HEK293 (cell line): ENCODE data around the gene PIF1.

ENCODE experiments used
- ATF2 ChIP-seq: fragments of 450-650 bp; formaldehyde crosslinking; IDR thresholded peaks from 2 replicates; pipeline ENCODE4 v1.5.1; 2016; ENCODE audit warnings: missing biosample characterization, missing genetic modification characterization, low read depth
- BCL11A ChIP-seq: fragments of 450-650 bp; formaldehyde crosslinking; IDR thresholded peaks from 2 replicates; pipeline ENCODE4 v1.5.1; 2016; ENCODE audit warnings: low read depth, missing biosample characterization, missing genetic modification characterization
- CTCF ChIP-seq: fragments of 450-650 bp; formaldehyde crosslinking; IDR thresholded peaks from 2 replicates; pipeline ENCODE4 v1.5.1; 2016; ENCODE audit warnings: missing biosample characterization, missing genetic modification characterization
- HOXC10 ChIP-seq: sonication (generic); formaldehyde crosslinking; IDR thresholded peaks from 2 replicates; pipeline ENCODE4 v1.8.1; 2023; ENCODE audit warnings: mild to moderate bottlenecking, missing genetic modification reagents
- SP3 ChIP-seq: fragments of 450-650 bp; formaldehyde crosslinking; IDR thresholded peaks from 2 replicates; pipeline ENCODE4 v1.5.1; 2016; ENCODE audit warnings: missing biosample characterization, missing genetic modification characterization
- SP7 ChIP-seq: fragments of 450-650 bp; formaldehyde crosslinking; IDR thresholded peaks from 2 replicates; pipeline ENCODE4 v1.5.1; 2016; ENCODE audit warnings: missing biosample characterization, missing genetic modification characterization
- YY2 ChIP-seq: fragments of 450-650 bp; formaldehyde crosslinking; IDR thresholded peaks from 2 replicates; pipeline ENCODE4 v1.5.1; 2016; ENCODE audit warnings: missing biosample characterization, missing genetic modification characterization
- ZEB2 ChIP-seq: fragments of 450-650 bp; formaldehyde crosslinking; IDR thresholded peaks from 2 replicates; pipeline ENCODE4 v1.5.1; 2016; ENCODE audit warnings: missing biosample characterization, missing genetic modification characterization
- ZNF140 ChIP-seq: fragments of 450-650 bp; formaldehyde crosslinking; IDR thresholded peaks from 2 replicates; pipeline ENCODE4 v1.5.1; 2016; ENCODE audit warnings: missing biosample characterization, missing genetic modification characterization
- ZNF2 ChIP-seq: fragments of 450-650 bp; formaldehyde crosslinking; IDR thresholded peaks from 2 replicates; pipeline ENCODE4 v1.5.1; 2016; ENCODE audit warnings: missing biosample characterization, missing genetic modification characterization
- ZNF416 ChIP-seq: fragments of 450-650 bp; formaldehyde crosslinking; IDR thresholded peaks from 2 replicates; pipeline ENCODE4 v1.5.1; 2016; ENCODE audit warnings: missing biosample characterization, missing genetic modification characterization
- ZNF707 ChIP-seq: fragments of 450-650 bp; formaldehyde crosslinking; IDR thresholded peaks from 2 replicates; pipeline ENCODE4 v1.5.1; 2016; ENCODE audit warnings: missing biosample characterization, missing genetic modification characterization
- TF ChIP-seq, protein P1 (sequence below): fragments of 450-650 bp; IDR thresholded peaks from 2 replicates; pipeline ENCODE4 v1.5.1; 2018; ENCODE audit warnings: missing biosample characterization, mild to moderate bottlenecking, missing genetic modification characterization

GRCh38 chr15:64773606-64774005 lies 51.8 kb downstream of the PIF1 start:
- TF ChIP-seq CTCF: no peak
- no peak for TF ChIP-seq ZEB2 (tag by site-specific recombination)
- TF ChIP-seq ATF2 (tag by site-specific recombination): no peak
- no peak for TF ChIP-seq YY2 (tag by site-specific recombination)
- TF ChIP-seq ZNF707: no peak
- no peak for TF ChIP-seq SP3 (tag by site-specific recombination)
- no peak for TF ChIP-seq SP7 (tag by site-specific recombination)
- TF ChIP-seq ZNF140 (tag by site-specific recombination): no peak
- TF ChIP-seq HOXC10 (CRISPR knock-in tag): no peak
- TF ChIP-seq, protein P1, sequence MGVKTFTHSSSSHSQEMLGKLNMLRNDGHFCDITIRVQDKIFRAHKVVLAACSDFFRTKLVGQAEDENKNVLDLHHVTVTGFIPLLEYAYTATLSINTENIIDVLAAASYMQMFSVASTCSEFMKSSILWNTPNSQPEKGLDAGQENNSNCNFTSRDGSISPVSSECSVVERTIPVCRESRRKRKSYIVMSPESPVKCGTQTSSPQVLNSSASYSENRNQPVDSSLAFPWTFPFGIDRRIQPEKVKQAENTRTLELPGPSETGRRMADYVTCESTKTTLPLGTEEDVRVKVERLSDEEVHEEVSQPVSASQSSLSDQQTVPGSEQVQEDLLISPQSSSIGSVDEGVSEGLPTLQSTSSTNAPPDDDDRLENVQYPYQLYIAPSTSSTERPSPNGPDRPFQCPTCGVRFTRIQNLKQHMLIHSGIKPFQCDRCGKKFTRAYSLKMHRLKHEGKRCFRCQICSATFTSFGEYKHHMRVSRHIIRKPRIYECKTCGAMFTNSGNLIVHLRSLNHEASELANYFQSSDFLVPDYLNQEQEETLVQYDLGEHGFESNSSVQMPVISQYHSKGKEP (tag by site-specific recombination): no peak
- no peak for TF ChIP-seq ZNF2 (tag by site-specific recombination)
- TF ChIP-seq BCL11A (tag by site-specific recombination): no peak
- no peak for TF ChIP-seq ZNF416 (tag by site-specific recombination)
